GM19099 (cell line): Measurements from ENCODE around the gene FSTL4.

Experiments
- POLR2A ChIP-seq: IDR thresholded peaks from 3 replicates; pipeline ENCODE4 v1.6.1; 2011; ENCODE audit warnings: low read depth; ENCODE audit not compliant: insufficient read length; ENCODE audit errors: extremely low read depth

Gene FSTL4

DNA sequence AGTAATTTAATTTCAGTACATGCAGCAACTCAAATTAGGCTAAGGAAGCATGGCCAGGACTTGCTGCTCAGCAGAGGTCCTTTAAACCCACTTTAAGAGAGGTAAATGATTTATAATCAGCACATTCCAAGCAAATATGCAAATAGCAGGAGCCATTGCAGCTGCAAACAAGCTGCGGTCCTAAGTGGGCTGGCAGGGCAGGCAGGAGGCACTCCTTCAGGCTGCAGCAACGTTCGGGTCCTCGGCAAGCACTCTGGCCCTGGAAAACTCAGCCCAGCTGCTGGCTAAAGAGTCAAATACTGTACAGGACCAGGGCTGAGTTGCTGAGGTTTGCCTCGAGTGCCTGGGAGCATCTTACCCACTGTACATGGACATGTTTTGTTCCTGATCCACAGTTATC, 126.9 kb downstream of the FSTL4 start:
- no peak for TF ChIP-seq POLR2A

DNA sequence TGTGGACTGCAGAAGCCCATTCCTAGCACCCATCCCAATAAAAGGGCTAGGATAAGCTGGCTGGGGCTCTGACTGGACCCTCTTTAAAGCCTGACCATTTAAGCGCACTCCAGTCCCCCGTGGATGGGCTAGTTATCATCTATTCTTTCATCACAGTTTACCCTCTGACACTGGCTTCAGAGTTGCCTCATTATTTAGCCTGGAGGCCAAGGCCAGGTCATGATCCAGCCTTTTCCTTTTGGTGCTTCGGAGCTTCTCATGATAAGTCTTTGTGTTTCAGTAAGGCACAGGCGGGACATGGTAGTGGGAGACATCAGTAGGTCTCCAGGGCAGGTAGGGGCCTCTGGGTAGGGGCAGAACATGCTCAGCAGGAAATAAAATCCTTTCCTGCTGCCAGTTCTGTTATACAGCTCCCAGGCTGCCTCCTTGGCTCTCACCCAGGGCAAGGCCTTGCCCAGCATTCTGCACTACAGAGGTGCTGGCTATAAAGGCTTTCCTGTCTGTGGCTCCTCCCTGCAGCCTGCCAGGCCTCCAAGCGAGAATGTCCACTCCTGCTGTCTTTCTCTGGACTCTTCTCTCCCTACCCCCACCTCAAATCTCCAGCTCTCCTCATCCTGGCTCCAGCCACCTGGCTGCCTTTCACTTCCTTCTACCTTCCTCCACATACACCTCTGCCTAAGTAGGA, 128.8 kb downstream of the FSTL4 start:
- TF ChIP-seq POLR2A, result no peak

DNA sequence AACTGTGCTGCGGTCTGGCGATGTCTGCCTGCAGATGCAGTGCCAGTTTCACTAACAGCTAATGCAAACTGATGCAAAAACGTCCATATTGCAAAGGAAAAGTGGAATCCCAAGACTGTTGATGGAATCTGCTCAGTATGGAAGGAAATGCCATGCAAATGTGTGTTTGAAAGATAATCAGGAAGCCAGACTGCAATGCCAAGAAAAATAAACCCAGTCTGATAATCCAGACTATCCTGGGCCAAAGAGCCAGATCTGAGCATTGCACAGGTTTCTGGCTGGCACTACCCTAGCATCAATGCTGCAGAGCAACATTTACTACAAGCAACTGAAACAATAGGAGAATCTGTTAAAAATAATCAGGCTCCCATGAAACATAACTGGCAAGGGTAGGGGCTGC, 130.3 kb downstream of the FSTL4 start:
- TF ChIP-seq POLR2A, result no peak

GRCh38 chr5:133480866-133481265, 131.5 kb downstream of the FSTL4 start:
- TF ChIP-seq POLR2A, result no peak

DNA sequence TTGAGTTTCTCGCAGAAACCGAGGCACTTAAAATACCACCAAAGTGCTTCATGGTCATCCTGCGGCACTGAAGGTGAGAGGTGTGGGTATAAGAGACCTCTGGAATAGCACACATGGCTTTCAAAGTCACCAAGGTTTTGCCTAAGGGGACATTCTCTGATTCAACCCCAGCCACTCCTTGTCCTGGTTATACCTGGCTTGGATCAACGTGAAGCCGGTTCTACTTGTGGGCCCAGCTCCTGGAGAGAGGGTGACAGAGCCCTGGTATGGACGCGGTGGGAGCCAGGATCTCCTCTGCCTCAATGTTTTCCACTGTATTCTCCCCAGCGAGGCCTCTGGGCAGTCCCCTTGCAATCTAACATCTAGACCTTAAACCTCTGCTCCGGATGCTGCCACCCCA, 132.0 kb downstream of the FSTL4 start:
- TF ChIP-seq POLR2A, result no peak

- TF ChIP-seq POLR2A, result no peak
These were observed 133.9 kb downstream of the FSTL4 start for GRCh38 chr5:133478199-133478985.

DNA sequence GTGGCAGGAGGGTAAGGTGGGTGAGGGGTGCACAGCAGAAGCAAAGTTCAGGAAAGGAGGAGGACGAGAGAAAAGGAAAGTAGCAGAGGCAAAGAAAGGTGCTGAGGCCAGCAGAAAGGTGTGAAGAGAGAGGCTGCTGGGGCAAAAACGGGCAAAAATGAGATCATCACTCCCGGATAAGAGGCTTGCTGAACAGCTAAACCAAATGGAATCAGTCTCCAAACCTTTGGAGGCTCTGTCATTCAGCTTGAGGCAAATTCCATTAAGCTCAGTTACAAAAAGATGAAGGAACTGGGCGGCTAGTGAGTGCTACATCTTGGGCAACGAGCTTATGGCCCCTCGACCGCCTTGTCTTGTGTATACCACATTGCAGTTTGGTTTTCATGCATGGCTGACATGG, 136.4 kb downstream of the FSTL4 start:
- TF ChIP-seq POLR2A, result no peak

DNA sequence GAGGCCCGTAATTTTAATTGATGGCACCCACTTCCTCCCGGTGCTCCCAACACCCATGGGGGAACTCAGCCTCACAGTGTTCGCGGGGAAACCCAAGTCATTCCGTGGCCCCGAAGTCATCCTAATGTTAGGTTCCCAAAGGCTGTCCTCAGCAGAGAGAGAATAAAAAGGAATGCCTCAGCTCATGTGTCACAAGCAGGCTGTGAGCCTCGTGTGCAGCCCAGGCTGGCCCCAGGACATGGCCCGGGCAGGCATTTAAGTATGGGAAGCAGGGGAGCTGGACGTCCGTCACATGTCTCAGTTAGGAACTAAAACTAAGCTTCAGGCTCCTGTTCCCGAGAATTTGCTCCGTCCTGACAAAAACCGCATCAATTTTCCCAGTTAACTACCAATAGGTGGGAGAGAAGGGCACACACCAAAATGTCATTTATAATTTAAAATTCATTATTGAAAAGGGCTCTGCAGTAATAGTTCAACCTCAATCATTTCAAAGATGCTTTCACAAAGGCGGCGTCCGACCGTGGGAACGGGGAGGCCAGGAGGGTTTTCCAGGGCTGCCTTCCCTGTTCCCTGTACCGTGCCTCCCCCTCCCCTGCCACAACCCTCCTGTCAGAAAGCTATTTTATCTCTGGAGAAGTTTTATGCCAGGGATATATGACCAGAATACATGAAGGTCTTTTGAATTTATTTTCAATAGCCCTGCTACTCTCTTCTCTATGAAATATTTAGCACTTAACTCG, 137.3 kb downstream of the FSTL4 start:
- no peak for TF ChIP-seq POLR2A

GRCh38 chr5:133473291-133473690, 139.1 kb downstream of the FSTL4 start:
- no peak for TF ChIP-seq POLR2A

- TF ChIP-seq POLR2A, result no peak
These were observed 139.5 kb downstream of the FSTL4 start for GRCh38 chr5:133472829-133473228.

- no peak for TF ChIP-seq POLR2A
These were observed 140.6 kb downstream of the FSTL4 start for GRCh38 chr5:133471699-133472098.

- TF ChIP-seq POLR2A, result no peak
These were observed 141.5 kb downstream of the FSTL4 start for GRCh38 chr5:133470841-133471240.

- no peak for TF ChIP-seq POLR2A
These were observed 142.5 kb downstream of the FSTL4 start for GRCh38 chr5:133469846-133470245.

GRCh38 chr5:133469252-133469651, 143.1 kb downstream of the FSTL4 start:
- no peak for TF ChIP-seq POLR2A

GRCh38 chr5:133468596-133468995, 143.7 kb downstream of the FSTL4 start:
- no peak for TF ChIP-seq POLR2A
